GM12878 (cell line): ENCODE data around the gene CYB5A. TPM values are rescaled to one million over a fixed set of nuclear protein-coding genes. Genes with fewer than 3 reads are reported as not detected.

Experiments
- ATAC-seq: fragments of 200-7000 bp; cut with Tn5 transposase; 3 replicates; pipeline ENCODE4 v1.9.1; 2020; ENCODE audit warnings: mild to moderate bottlenecking, moderate library complexity
- BruUV-seq: library from RNA; stranded (reverse); fragments of 400-500 nt; replicated peaks from 2 replicates; lab custom pipeline; 2021; lab: Mats Ljungman, UMichigan
- CTCF ChIA-PET: fragments of 300-600 bp; sonication (Branson Sonifier 250); formaldehyde crosslinking; extraction: SDS; loops from one replicate; lab custom pipeline; 2021; ENCODE audit warnings: inconsistent platforms; lab: Yijun Ruan, JAX
- POLR2A ChIA-PET: fragments of 350-600 bp; formaldehyde crosslinking; extraction: SDS; loops from one replicate; lab custom pipeline; 2021; ENCODE audit warnings: inconsistent platforms; lab: Charles Lee
- RAD21 ChIA-PET: fragments of 300-600 bp; sonication (Branson Sonifier 250); formaldehyde crosslinking; loops from one replicate; lab custom pipeline; 2023; ENCODE audit warnings: antibody characterized with exemption; ENCODE audit not compliant: unreplicated experiment; lab: Charles Lee
- SMC1A ChIA-PET: fragments of 300-600 bp; sonication (Branson Sonifier 250); formaldehyde crosslinking; loops from one replicate; lab custom pipeline; 2023; ENCODE audit not compliant: unreplicated experiment, uncharacterized antibody; lab: Charles Lee
- DNase-seq: peaks from one replicate; pipeline ENCODE4 v3.0.0-alpha.2; 2011; ENCODE audit warnings: low read depth, low spot score
- FAIRE-seq: peaks from 3 replicates; lab custom pipeline; 2011; peaks lifted over from hg19 to GRCh38; lab: Jason Lieb, UNC
- H2AFZ ChIP-seq: 2 replicates; pipeline ENCODE4 v1.6.0; 2011; ENCODE audit warnings: low read depth, low read length, control low read depth; ENCODE audit not compliant: control insufficient read depth
- H3K27ac ChIP-seq: 2 replicates; pipeline ENCODE4 v1.5.1; 2011; ENCODE audit warnings: control low read depth; ENCODE audit not compliant: control insufficient read depth, insufficient read depth
- H3K27me3 ChIP-seq, 2 experiments: replicated peaks in 1 of 2; 2 replicates each; pipeline versions ENCODE4 v1.6.0 to v1.6.1; 2011; ENCODE audit warnings: low read length in 1 of 2; ENCODE audit not compliant: control insufficient read depth in 2 of 2, insufficient read depth in 2 of 2
- H3K36me3 ChIP-seq, 2 experiments: 2 replicates each; pipeline ENCODE4 v1.5.1; 2011; ENCODE audit warnings: low read length in 1 of 2; ENCODE audit not compliant: control insufficient read depth in 2 of 2, insufficient read depth in 2 of 2
- H3K4me1 ChIP-seq: 2 replicates; pipeline ENCODE4 v1.6.1; 2011; ENCODE audit warnings: mild to moderate bottlenecking, low read length, moderate library complexity, mixed read lengths; ENCODE audit not compliant: control insufficient read depth, insufficient read depth
- H3K4me2 ChIP-seq: 2 replicates; pipeline ENCODE4 v1.6.0; 2011; ENCODE audit warnings: control low read depth; ENCODE audit not compliant: control insufficient read depth, insufficient read depth
- H3K4me3 ChIP-seq: fragments of 200-600 bp; sonication (generic); 2 replicates; pipeline ENCODE4 v1.5.1; 2016
- H3K79me2 ChIP-seq: 2 replicates; pipeline ENCODE4 v1.6.0; 2011; ENCODE audit warnings: low read length; ENCODE audit not compliant: control insufficient read depth, insufficient read depth
- H3K9ac ChIP-seq: 2 replicates; pipeline ENCODE4 v1.8.0; 2011; ENCODE audit warnings: low read length, control low read depth, mixed read lengths; ENCODE audit not compliant: control insufficient read depth, insufficient read depth
- H3K9me3 ChIP-seq: replicated peaks from 3 replicates; pipeline ENCODE4 v1.5.1; 2011; ENCODE audit warnings: mild to moderate bottlenecking, low read length; ENCODE audit not compliant: control insufficient read depth, insufficient read depth
- H4K20me1 ChIP-seq: 2 replicates; pipeline ENCODE4 v1.6.0; 2011; ENCODE audit not compliant: control insufficient read depth, insufficient read depth
- CHD2 ChIP-seq: IDR thresholded peaks from 2 replicates; pipeline ENCODE4 v1.6.1; 2011; ENCODE audit warnings: low read depth, low read length, improper control_type of control experiment, borderline replicate concordance
- ESRRA ChIP-seq: IDR thresholded peaks from 2 replicates; pipeline ENCODE4 v1.6.1; 2012; ENCODE audit warnings: mild to moderate bottlenecking, low read length, improper control_type of control experiment
- FOS ChIP-seq: IDR thresholded peaks from 3 replicates; pipeline ENCODE4 v1.6.1; 2011; ENCODE audit warnings: borderline replicate concordance; ENCODE audit not compliant: insufficient read length; ENCODE audit errors: extremely low read depth
- IRF3 ChIP-seq: fragments of 450-650 bp; IDR thresholded peaks from 2 replicates; pipeline ENCODE4 v1.6.1; 2014; ENCODE audit warnings: mild to moderate bottlenecking
- IRF4 ChIP-seq: IDR thresholded peaks from 2 replicates; pipeline ENCODE4 v1.6.1; 2011; ENCODE audit warnings: low read depth, low read length
- NBN ChIP-seq: fragments of 450-650 bp; IDR thresholded peaks from 2 replicates; pipeline ENCODE4 v1.6.1; 2016
- NFYB ChIP-seq: IDR thresholded peaks from 2 replicates; pipeline ENCODE4 v1.6.1; 2011; ENCODE audit warnings: low read depth, mild to moderate bottlenecking, low read length, improper control_type of control experiment, moderate library complexity; ENCODE audit not compliant: insufficient read depth
- NRF1 ChIP-seq: conservative IDR thresholded peaks from 2 replicates; pipeline ENCODE4 v1.6.1; 2011; ENCODE audit warnings: mild to moderate bottlenecking, low read depth, low read length, improper control_type of control experiment
- RAD21 ChIP-seq: IDR thresholded peaks from 2 replicates; pipeline ENCODE4 v1.6.1; 2011; ENCODE audit warnings: mild to moderate bottlenecking, low read depth, low read length, moderate library complexity; ENCODE audit not compliant: insufficient read depth
- SMC3 ChIP-seq: IDR thresholded peaks from 2 replicates; pipeline ENCODE4 v1.6.1; 2011; ENCODE audit warnings: low read length, improper control_type of control experiment, borderline replicate concordance
- SP1 ChIP-seq: IDR thresholded peaks from one replicate; pipeline ENCODE4 v1.6.1; 2011; ENCODE audit warnings: low read depth, low read length
- SREBF1 ChIP-seq: IDR thresholded peaks from 2 replicates; pipeline ENCODE4 v1.6.1; 2012; ENCODE audit warnings: mild to moderate bottlenecking, low read length
- STAT3 ChIP-seq: IDR thresholded peaks from 2 replicates; pipeline ENCODE4 v1.6.1; 2011; ENCODE audit warnings: low read depth, low read length, improper control_type of control experiment
- TCF12 ChIP-seq: IDR thresholded peaks from 2 replicates; pipeline ENCODE4 v1.6.1; 2011; ENCODE audit warnings: low read depth, mild to moderate bottlenecking, low read length
- WGBS: methylation state at CpG from one replicate; pipeline ENCODE4 v1.1.6; 2016; ENCODE audit warnings: low lambda C conversion rate; ENCODE audit not compliant: insufficient replicate concordance, insufficient coverage; ENCODE audit errors: missing lambda C conversion rate; 5-methylcytosine and 5-hydroxymethylcytosine counted together
- in situ Hi-C: fragments of 300-500 bp; cut with MboI; formaldehyde crosslinking; loops from 9 replicates; pipeline ENCODE4 v1.14.3; 2018; ENCODE audit warnings: mixed read lengths
- intact Hi-C: fragments of 100-400 bp; cut with micrococcal nuclease; formaldehyde crosslinking; loops from one replicate; pipeline ENCODE4 v1.14.2; 2022; ENCODE audit not compliant: unreplicated experiment
- polyA plus RNA-seq, 11 experiments: library from polyadenylated mRNA; depleted of rRNA in 4 of 11; unstranded in 6 of 11; stranded (reverse) in 5 of 11; fragments of >200 nt; fragmentation: Nextera tagmentation in 4 of 11; fragmentation: Illumina TruSeq in 1 of 11; extraction: Ambion mirVana in 4 of 11; extraction: Trizol in 1 of 11; gene quantifications; 1 replicate in 1 of 11; 2 replicates in 10 of 11; pipeline versions ENCODE4 v1.2.1 to v1.2.3, GENCODE V29; 2011 to 2016; ENCODE audit warnings: inconsistent platforms in 2 of 11, missing spikeins in 2 of 11, low read depth in 1 of 11
- total RNA-seq, 4 experiments: library from RNA; depleted of rRNA in 3 of 4; stranded (reverse); fragments of >200 nt in 3 of 4; fragmentation: Illumina TruSeq in 1 of 4; extraction: Trizol in 1 of 4; gene quantifications; 2 replicates each; pipeline versions ENCODE4 v1.2.1 to v1.2.3, GENCODE V29; 2013 to 2021
- TF ChIP-seq, protein P1 (sequence below): fragments of 450-650 bp; IDR thresholded peaks from 2 replicates; pipeline ENCODE4 v1.6.1; 2017; ENCODE audit warnings: antibody characterized with exemption, mild to moderate bottlenecking, moderate library complexity

Gene CYB5A
- total and polyA plus RNA-seq, 10 of the 15 experiments (the other 5 are each of a cell fraction or from before 2014, with no cell fraction given), result 60.2 to 129 (median 103) TPM

DNA sequence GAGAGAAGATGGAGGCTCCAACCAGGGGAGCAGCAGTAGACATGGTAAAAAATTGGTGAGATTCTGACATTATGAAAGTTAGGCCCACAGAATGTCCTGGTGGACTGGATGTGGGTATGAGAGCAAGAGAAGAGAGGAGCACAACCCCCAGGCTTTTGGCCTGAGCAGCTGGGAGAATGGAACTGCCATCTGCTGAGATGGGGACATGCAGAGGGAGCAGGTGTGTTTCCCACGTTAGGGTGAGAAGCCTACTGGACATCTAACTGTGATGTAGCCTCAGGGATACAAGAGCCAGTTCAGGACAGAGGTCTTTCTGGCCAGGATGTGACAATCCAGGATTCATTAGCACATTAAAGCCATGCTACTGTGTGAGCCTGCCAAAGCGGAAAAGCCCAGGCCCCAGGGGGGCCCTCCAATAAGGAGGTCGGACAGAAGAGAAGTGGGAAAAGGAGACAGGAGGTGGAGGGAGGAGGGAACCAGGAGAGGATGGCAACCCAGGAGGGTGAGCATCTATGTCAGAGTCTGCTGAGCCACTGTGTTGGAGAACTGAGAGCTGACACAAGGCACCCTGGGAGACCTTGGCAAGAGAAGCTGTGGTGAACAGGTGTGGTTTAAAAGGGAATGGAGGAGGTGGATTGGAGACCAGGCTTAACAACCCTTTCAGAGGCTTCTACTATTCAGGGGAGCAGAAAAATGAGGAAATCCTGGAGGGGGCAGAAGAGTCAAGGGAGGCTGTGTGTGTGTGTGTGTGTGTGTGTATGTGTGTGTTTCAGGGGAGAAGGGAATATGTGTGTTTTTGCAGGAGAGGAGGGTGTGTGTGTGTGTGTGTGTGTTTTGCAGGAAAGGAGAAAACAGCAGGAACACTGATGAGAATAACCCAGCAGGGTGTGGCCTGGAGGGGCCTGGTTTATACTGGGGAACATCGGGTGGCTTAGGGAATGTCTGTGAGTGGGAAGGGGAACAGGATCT, 10.5 kb downstream of the CYB5A start:
- Histone ChIP-seq H3K36me3 (no peaks in the 10 kb centered on the region; a peak in 1 of 4 replicates), H3K4me2 (no peak overlapping the region), H2AFZ (no peak overlapping the region), H3K9me3 (no peaks in the 10 kb centered on the region), H3K4me1 (peaks cover 7% of the 10 kb centered on the region; the same call in 1 of the 2 replicates), H3K27me3 (no peaks in the 10 kb centered on the region), H4K20me1 (no peaks in the 10 kb centered on the region), H3K27ac (no peak overlapping the region), H3K79me2 (no peaks in the 10 kb centered on the region; the same call in 1 of the 2 replicates), H3K4me3 (no peak overlapping the region), H3K9ac (no peak overlapping the region)
- ChIA-PET RAD21 (no interaction called here), POLR2A (no interaction called here), SMC1A (no interaction called here), CTCF (no interaction called here)
- DNase-seq, result no peak
- ATAC-seq, result no peak; the same call in 2 of the 3 replicates
- 62% methylated on average over 4 of the region's 4 CpGs for WGBS
- no peak for TF ChIP-seq TCF12
- no peak for TF ChIP-seq IRF3
- TF ChIP-seq FOS, result no peak
- TF ChIP-seq NRF1, result no peak
- no peak for TF ChIP-seq SREBF1
- in situ Hi-C loops (no loop called here), intact Hi-C loops (no loop called here)
- BruUV-seq, result no TSS peak
- FAIRE-seq, result no peak

- H2AFZ ChIP-seq, result no peak overlapping the region
- DNase-seq (no peak), ATAC-seq (no peak), FAIRE-seq (no peak)
- peaks cover 7% of the 10 kb centered on the region; the same call in 1 of the 2 replicates for H3K4me1 ChIP-seq
- in situ Hi-C loops (no loop called here), intact Hi-C loops (no loop called here)
- CTCF ChIA-PET, result no interaction called here
- no peak overlapping the region for H3K9ac ChIP-seq
- POLR2A ChIA-PET, result no interaction called here
- no peaks in the 10 kb centered on the region for H4K20me1 ChIP-seq
- no peaks in the 10 kb centered on the region; the same call in 1 of the 2 replicates for H3K79me2 ChIP-seq
- no peak overlapping the region for H3K27ac ChIP-seq
- no peaks in the 10 kb centered on the region; a peak in 1 of 4 replicates for H3K36me3 ChIP-seq
- H3K4me3 ChIP-seq, result no peak overlapping the region
- SMC1A ChIA-PET, result no interaction called here
- RAD21 ChIA-PET, result no interaction called here
- H3K9me3 ChIP-seq, result no peaks in the 10 kb centered on the region
- BruUV-seq, result no TSS peak
- 98% methylated on average over 7 of the region's 7 CpGs for WGBS
- H3K27me3 ChIP-seq, result no peaks in the 10 kb centered on the region
- H3K4me2 ChIP-seq, result no peak overlapping the region
- TF ChIP-seq STAT3 (no peak), NFYB (no peak), NBN (no peak), SMC3 (no peak), ESRRA (no peak), CHD2 (no peak), SP1 (no peak), IRF4 (no peak), RAD21 (no peak)
- TF ChIP-seq, protein P1, sequence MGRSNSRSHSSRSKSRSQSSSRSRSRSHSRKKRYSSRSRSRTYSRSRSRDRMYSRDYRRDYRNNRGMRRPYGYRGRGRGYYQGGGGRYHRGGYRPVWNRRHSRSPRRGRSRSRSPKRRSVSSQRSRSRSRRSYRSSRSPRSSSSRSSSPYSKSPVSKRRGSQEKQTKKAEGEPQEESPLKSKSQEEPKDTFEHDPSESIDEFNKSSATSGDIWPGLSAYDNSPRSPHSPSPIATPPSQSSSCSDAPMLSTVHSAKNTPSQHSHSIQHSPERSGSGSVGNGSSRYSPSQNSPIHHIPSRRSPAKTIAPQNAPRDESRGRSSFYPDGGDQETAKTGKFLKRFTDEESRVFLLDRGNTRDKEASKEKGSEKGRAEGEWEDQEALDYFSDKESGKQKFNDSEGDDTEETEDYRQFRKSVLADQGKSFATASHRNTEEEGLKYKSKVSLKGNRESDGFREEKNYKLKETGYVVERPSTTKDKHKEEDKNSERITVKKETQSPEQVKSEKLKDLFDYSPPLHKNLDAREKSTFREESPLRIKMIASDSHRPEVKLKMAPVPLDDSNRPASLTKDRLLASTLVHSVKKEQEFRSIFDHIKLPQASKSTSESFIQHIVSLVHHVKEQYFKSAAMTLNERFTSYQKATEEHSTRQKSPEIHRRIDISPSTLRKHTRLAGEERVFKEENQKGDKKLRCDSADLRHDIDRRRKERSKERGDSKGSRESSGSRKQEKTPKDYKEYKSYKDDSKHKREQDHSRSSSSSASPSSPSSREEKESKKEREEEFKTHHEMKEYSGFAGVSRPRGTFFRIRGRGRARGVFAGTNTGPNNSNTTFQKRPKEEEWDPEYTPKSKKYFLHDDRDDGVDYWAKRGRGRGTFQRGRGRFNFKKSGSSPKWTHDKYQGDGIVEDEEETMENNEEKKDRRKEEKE, result no peak
Measured at GRCh38 chr18:74278983-74279382, 12.8 kb downstream of the CYB5A start.
